Brain microvascular endothelial cell (primary cell): ENCODE results near the gene PHC1.
"Not testable (repeated sequence)": the region's sequence is repeated elsewhere in the genome, so short reads cannot be mapped to it uniquely, and the experiment has no call there.

Experiments used
- DNase-seq: peaks from one replicate; pipeline ENCODE4 v3.0.0-alpha.2; 2020
- H3K27ac ChIP-seq: fragments of 250-450 bp; sonication (Bioruptor Pico); 2 replicates; pipeline ENCODE4 v1.5.1; 2020; ENCODE audit warnings: mild to moderate bottlenecking, moderate library complexity
- H3K27me3 ChIP-seq: fragments of 250-450 bp; sonication (Bioruptor Pico); replicated peaks from 2 replicates; pipeline ENCODE4 v1.5.1; 2020; ENCODE audit warnings: mild to moderate bottlenecking
- H3K36me3 ChIP-seq: fragments of 250-450 bp; sonication (Bioruptor Pico); replicated peaks from 2 replicates; pipeline ENCODE4 v1.5.1; 2020; ENCODE audit warnings: mild to moderate bottlenecking
- H3K4me3 ChIP-seq: 2 replicates; pipeline ENCODE4 v1.5.1; 2011; ENCODE audit warnings: low read depth, mild to moderate bottlenecking, control low read depth, low read length, moderate library complexity
- CTCF ChIP-seq: IDR thresholded peaks from 2 replicates; pipeline ENCODE4 v1.5.1; 2011; ENCODE audit warnings: low read depth, mild to moderate bottlenecking, moderate library complexity, low read length, control low read depth, inconsistent platforms; ENCODE audit errors: missing control alignments
- in situ Hi-C: cut with HindIII; loops from 2 replicates; pipeline ENCODE4 v1.10.0; 2017; ENCODE audit warnings: low sequenced_read_pairs, low pct_ligation_motif_present

Gene PHC1

GRCh38 chr12:8922544-8922943 is 8.2 kb downstream of the PHC1 start:
- H3K27ac ChIP-seq: no peak overlapping the region
- H3K27me3 ChIP-seq: no peaks in the 10 kb centered on the region
- H3K4me3 ChIP-seq: no peak overlapping the region
- no peak for TF ChIP-seq CTCF
- no peak for DNase-seq
- in situ Hi-C loops: no loop called here
- H3K36me3 ChIP-seq: no peaks in the 10 kb centered on the region

- H3K27me3 ChIP-seq, H3K36me3 ChIP-seq, H3K4me3 ChIP-seq, DNase-seq, in situ Hi-C loops, H3K27ac ChIP-seq: not testable (repeated sequence)
Measured at GRCh38 chr12:8930655-8931323, 16.5 kb downstream of the PHC1 start.

GRCh38 chr12:8932464-8932863 is 18.2 kb downstream of the PHC1 start:
- not testable (repeated sequence) for H3K36me3 ChIP-seq, H3K4me3 ChIP-seq, DNase-seq

GRCh38 chr12:8934080-8934479 is 19.8 kb downstream of the PHC1 start:
- in situ Hi-C loops, H3K27ac ChIP-seq, DNase-seq, H3K4me3 ChIP-seq, H3K27me3 ChIP-seq: not testable (repeated sequence)
- peaks cover 12% of the 10 kb centered on the region for H3K36me3 ChIP-seq

More at GRCh38 chr12:8932464-8932863, 18.2 kb downstream of the PHC1 start:
- H3K27ac ChIP-seq, in situ Hi-C loops, H3K27me3 ChIP-seq: not testable (repeated sequence)

GRCh38 chr12:8936735-8937134 is 22.4 kb downstream of the PHC1 start:
- no peak overlapping the region for H3K4me3 ChIP-seq
- no peak for DNase-seq
- in situ Hi-C loops: no loop called here
- H3K36me3 ChIP-seq: peaks cover 16% of the 10 kb centered on the region
- no peak overlapping the region for H3K27ac ChIP-seq
- no peak for TF ChIP-seq CTCF
- H3K27me3 ChIP-seq: no peaks in the 10 kb centered on the region

GRCh38 chr12:8937842-8938442 is 23.6 kb downstream of the PHC1 start:
- H3K36me3 ChIP-seq: peaks cover 29% of the 10 kb centered on the region
- in situ Hi-C loops, H3K27me3 ChIP-seq, H3K27ac ChIP-seq, H3K4me3 ChIP-seq, DNase-seq: not testable (repeated sequence)

GRCh38 chr12:8941691-8942478 is 27.6 kb downstream of the PHC1 start:
- in situ Hi-C loops: no loop called here
- Histone ChIP-seq H3K27ac (no peak overlapping the region), H3K4me3 (no peak overlapping the region), H3K27me3 (no peaks in the 10 kb centered on the region), H3K36me3 (peaks cover 43% of the 10 kb centered on the region)
- DNase-seq: no peak
- TF ChIP-seq CTCF: no peak
